HFFc6 (cell line): ENCODE data around the gene CISD1. TPM values are rescaled to one million over a fixed set of nuclear protein-coding genes. Genes with fewer than 3 reads are reported as not detected.

Experiments
- DNase-seq: peaks from one replicate; pipeline ENCODE4 v3.0.0-alpha.2; 2018
- H3K27ac Mint-ChIP-seq: 2 replicates; pipeline ENCODE4 v1.8.0; 2020; ENCODE audit warnings: mild to moderate bottlenecking, mixed read lengths
- H3K27me3 Mint-ChIP-seq: 2 replicates; pipeline ENCODE4 v1.8.0; 2021; ENCODE audit warnings: mild to moderate bottlenecking, moderate library complexity, mixed read lengths; ENCODE audit not compliant: insufficient read depth
- H3K36me3 Mint-ChIP-seq: 2 replicates; pipeline ENCODE4 v1.8.0; 2021; ENCODE audit warnings: low read depth, mixed read lengths
- H3K4me1 Mint-ChIP-seq: 2 replicates; pipeline ENCODE4 v1.8.0; 2020; ENCODE audit warnings: low read depth, mixed read lengths
- H3K4me3 Mint-ChIP-seq: 2 replicates; pipeline ENCODE4 v1.8.0; 2020; ENCODE audit warnings: mild to moderate bottlenecking, moderate library complexity, mixed read lengths
- H3K9me3 Mint-ChIP-seq: 2 replicates; pipeline ENCODE4 v1.8.0; 2020; ENCODE audit warnings: mild to moderate bottlenecking, mixed read lengths
- total RNA-seq, 6 experiments: library from RNA; stranded (reverse); fragmentation: NEBNext Ultra II Directional; extraction: Animal tissue kit (Norgen Biotek cat#: 25700); gene quantifications; 2 replicates in 1 of 6; 3 replicates in 5 of 6; pipeline ENCODE4 v1.2.3, GENCODE V29; 2021
- TF ChIP-seq, protein P1 (sequence below): fragments of 200-600 bp; sonication (generic); IDR thresholded peaks from 2 replicates; pipeline ENCODE4 v1.5.0; 2021; ENCODE audit warnings: antibody characterized with exemption, mild to moderate bottlenecking

The CISD1 gene
- total RNA-seq, 6 experiments from 2014 or later = 36.6 to 55.3 (median 43.8) TPM

DNA sequence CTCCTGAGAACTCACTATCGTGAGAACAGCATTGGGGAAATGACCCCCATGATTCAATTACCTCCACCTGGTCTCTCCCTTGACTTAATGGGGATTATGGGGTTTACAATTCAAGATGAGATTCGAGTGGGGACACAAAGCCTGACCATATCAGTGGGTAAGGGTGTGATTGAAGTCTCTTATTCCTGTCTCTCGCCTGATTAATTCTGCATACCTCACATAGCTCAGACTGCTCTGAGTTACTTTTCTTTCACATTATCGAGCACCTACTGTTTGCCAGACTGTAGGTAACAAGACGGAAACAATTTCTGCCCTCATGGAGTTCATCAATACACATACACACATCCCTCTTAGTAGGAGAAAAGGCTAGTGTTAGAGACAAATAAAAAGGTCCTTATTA lies 25.0 kb downstream of the CISD1 start:
- H3K27ac Mint-ChIP-seq = no peak overlapping the region
- peaks cover 5% of the 10 kb centered on the region; the same call in 1 of the 2 replicates for H3K4me1 Mint-ChIP-seq
- no peaks in the 10 kb centered on the region for H3K9me3 Mint-ChIP-seq
- no peak overlapping the region for H3K4me3 Mint-ChIP-seq
- H3K27me3 Mint-ChIP-seq = no peaks in the 10 kb centered on the region
- TF ChIP-seq, protein P1, sequence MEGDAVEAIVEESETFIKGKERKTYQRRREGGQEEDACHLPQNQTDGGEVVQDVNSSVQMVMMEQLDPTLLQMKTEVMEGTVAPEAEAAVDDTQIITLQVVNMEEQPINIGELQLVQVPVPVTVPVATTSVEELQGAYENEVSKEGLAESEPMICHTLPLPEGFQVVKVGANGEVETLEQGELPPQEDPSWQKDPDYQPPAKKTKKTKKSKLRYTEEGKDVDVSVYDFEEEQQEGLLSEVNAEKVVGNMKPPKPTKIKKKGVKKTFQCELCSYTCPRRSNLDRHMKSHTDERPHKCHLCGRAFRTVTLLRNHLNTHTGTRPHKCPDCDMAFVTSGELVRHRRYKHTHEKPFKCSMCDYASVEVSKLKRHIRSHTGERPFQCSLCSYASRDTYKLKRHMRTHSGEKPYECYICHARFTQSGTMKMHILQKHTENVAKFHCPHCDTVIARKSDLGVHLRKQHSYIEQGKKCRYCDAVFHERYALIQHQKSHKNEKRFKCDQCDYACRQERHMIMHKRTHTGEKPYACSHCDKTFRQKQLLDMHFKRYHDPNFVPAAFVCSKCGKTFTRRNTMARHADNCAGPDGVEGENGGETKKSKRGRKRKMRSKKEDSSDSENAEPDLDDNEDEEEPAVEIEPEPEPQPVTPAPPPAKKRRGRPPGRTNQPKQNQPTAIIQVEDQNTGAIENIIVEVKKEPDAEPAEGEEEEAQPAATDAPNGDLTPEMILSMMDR = no peak
- no peaks in the 10 kb centered on the region for H3K36me3 Mint-ChIP-seq
- no peak for DNase-seq

DNA sequence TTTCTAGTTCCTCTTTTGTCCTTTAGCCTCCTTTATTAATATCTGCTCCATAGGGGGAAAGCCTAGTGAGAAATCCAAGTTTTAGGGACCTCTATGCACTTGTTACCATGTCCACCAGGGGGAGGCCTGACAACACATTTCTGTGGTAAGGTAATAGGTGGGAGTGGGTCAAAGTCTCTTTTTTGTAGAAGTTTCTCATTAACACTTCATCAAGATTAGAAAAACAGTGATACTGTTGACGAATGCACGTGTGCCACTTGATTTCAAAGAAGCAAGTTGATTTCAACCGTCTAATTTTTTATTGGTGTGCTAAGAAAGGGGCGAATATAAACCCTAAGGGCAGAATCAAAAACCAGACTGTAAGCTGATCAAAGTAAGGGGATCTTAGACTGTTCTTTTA lies 30.6 kb downstream of the CISD1 start:
- H3K4me1 Mint-ChIP-seq = no peaks in the 10 kb centered on the region
- no peaks in the 10 kb centered on the region for H3K36me3 Mint-ChIP-seq
- peaks cover 13% of the 10 kb centered on the region; the same call in 1 of the 2 replicates for H3K27me3 Mint-ChIP-seq
- TF ChIP-seq, protein P1 = peak; percentile 93
- H3K4me3 Mint-ChIP-seq = no peak overlapping the region
- no peaks in the 10 kb centered on the region for H3K9me3 Mint-ChIP-seq
- no peak overlapping the region for H3K27ac Mint-ChIP-seq
- DNase-seq = peak; percentile 46

DNA sequence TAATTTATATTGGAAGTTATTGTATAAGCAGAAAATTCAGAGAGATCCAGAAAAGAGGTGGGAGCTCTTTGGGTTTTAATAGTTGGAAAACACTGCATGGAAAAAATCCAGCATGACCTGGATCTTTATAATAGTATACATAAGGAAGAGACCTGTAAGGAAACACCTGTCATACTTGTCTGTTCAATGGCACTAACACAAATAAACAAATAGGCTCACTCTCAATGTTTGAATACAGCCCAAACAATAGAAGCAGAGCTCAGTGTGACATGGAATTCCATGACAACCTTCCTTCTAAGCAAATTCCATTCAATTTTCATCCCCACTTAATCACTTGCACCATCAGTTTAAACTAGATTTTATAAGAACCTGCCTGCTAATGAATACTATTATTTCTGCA lies 31.7 kb downstream of the CISD1 start:
- no peak for DNase-seq
- H3K27me3 Mint-ChIP-seq = peaks cover 15% of the 10 kb centered on the region
- H3K9me3 Mint-ChIP-seq = no peaks in the 10 kb centered on the region
- H3K36me3 Mint-ChIP-seq = no peaks in the 10 kb centered on the region
- no peaks in the 10 kb centered on the region for H3K4me1 Mint-ChIP-seq
- H3K4me3 Mint-ChIP-seq = no peak overlapping the region
- TF ChIP-seq, protein P1 = no peak
- no peak overlapping the region for H3K27ac Mint-ChIP-seq

DNA sequence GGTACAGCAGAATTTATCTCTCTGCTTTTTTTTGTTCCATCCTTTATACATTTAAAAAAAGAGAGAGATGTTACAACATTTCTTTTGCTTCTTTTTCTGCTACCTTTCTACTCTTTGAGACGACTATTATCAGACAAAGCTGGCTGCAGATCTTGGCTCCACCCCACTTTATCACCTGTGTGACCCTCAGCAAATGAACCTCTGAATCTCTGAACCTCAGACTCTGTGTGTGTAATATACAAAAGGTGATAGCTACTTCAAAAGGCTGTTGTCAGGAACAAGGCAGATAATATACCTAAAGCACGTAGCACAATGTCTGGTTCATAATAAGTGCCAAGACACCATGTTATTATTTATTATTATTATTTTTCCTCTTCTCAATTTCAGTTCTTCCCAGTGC lies 33.3 kb downstream of the CISD1 start:
- Mint-ChIP-seq H3K4me1 (no peaks in the 10 kb centered on the region), H3K36me3 (no peaks in the 10 kb centered on the region), H3K4me3 (no peak overlapping the region), H3K27me3 (peaks cover 18% of the 10 kb centered on the region), H3K27ac (no peak overlapping the region), H3K9me3 (no peaks in the 10 kb centered on the region)
- TF ChIP-seq, protein P1 = no peak
- DNase-seq = no peak

DNA sequence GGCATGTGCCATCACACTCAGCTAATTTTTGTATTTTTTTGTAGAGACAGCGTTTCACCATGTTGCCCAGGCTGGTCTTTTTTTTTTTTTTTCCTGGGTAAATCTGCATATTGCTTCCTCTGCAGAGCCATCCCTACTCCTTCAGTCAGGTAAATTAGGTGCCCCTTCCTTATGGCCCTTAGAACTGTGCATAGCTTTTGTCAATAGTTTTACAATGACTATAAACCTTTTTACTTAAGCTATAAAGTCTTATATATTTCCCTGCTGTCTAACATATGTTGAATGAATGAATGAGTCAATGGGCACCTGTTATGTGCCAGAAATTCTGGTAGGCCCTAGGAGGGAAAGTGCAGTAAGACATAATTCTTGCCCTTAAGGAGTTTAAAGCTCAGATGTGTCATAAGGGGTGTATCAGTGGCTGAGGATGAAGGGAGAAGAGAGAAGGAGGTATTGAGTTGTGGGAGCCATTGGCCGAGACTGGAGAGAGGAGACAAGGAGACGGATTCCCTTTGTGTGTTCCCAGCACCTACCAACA lies 35.2 kb downstream of the CISD1 start:
- H3K27ac Mint-ChIP-seq = no peak overlapping the region
- H3K36me3 Mint-ChIP-seq = no peaks in the 10 kb centered on the region
- H3K9me3 Mint-ChIP-seq = no peaks in the 10 kb centered on the region
- no peak overlapping the region for H3K4me3 Mint-ChIP-seq
- peaks cover 22% of the 10 kb centered on the region for H3K27me3 Mint-ChIP-seq
- H3K4me1 Mint-ChIP-seq = no peaks in the 10 kb centered on the region
- TF ChIP-seq, protein P1 = no peak
- DNase-seq = no peak

DNA sequence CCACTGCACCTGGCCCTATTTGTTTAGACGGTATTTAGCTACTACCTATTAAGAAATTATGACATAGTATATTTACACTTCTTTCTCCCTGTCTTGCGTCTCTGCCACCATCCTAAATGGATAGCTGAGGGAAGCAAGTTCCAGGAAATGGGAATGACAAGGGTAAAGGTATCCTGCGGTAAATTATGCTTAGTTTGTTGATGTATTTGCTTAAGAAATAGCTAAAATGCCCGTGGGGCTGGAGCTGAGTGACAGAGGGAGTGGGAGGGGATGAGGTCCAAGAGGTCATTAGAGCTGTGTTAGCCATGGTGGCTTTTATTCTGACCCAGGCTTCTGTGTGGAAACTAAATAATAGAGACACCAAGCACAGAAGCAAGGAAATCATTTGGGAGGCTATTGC lies 36.9 kb downstream of the CISD1 start:
- H3K4me1 Mint-ChIP-seq = no peaks in the 10 kb centered on the region
- no peak for DNase-seq
- H3K4me3 Mint-ChIP-seq = no peak overlapping the region
- TF ChIP-seq, protein P1 = no peak
- H3K36me3 Mint-ChIP-seq = no peaks in the 10 kb centered on the region
- H3K9me3 Mint-ChIP-seq = no peaks in the 10 kb centered on the region
- peaks cover 28% of the 10 kb centered on the region for H3K27me3 Mint-ChIP-seq
- no peak overlapping the region for H3K27ac Mint-ChIP-seq
